GM23338 (cell line): ENCODE data around the gene TMEM86A. TPM values are rescaled to one million over a fixed set of nuclear protein-coding genes. Genes with fewer than 3 reads are reported as not detected.

Experiments
- ATAC-seq: fragments of 200-7000 bp; cut with Tn5 transposase; 3 replicates; pipeline ENCODE4 v1.9.1; 2020
- DNase-seq: peaks from one replicate; pipeline ENCODE4 v3.0.0-alpha.2; 2015; ENCODE audit warnings: low spot score
- H2AFZ ChIP-seq: fragments of 200-600 bp; sonication (generic); 2 replicates; pipeline ENCODE4 v1.8.0; 2016; ENCODE audit warnings: antibody characterized with exemption, mild to moderate bottlenecking, moderate library complexity
- H3F3A ChIP-seq: fragments of 200-600 bp; sonication (generic); replicated peaks from 2 replicates; pipeline ENCODE4 v1.8.0; 2017; ENCODE audit warnings: antibody characterized with exemption, mixed run types, low read depth
- H3K27ac ChIP-seq: fragments of 200-600 bp; sonication (generic); 2 replicates; pipeline ENCODE4 v1.6.1; 2016; ENCODE audit warnings: low read depth
- H3K27me3 ChIP-seq: fragments of 200-600 bp; sonication (generic); 2 replicates; pipeline ENCODE4 v1.8.0; 2016; ENCODE audit warnings: mild to moderate bottlenecking, mixed run types, moderate library complexity; ENCODE audit not compliant: insufficient read depth
- H3K36me3 ChIP-seq: fragments of 200-600 bp; sonication (generic); 2 replicates; pipeline ENCODE4 v1.8.0; 2016; ENCODE audit warnings: mild to moderate bottlenecking; ENCODE audit not compliant: insufficient read depth
- H3K4me1 ChIP-seq: fragments of 200-600 bp; sonication (generic); 2 replicates; pipeline ENCODE4 v1.8.0; 2016; ENCODE audit warnings: mild to moderate bottlenecking, moderate library complexity; ENCODE audit not compliant: insufficient read depth
- H3K4me2 ChIP-seq: fragments of 200-600 bp; sonication (generic); 2 replicates; pipeline ENCODE4 v1.7.1; 2017; ENCODE audit warnings: mixed run types
- H3K4me3 ChIP-seq: fragments of 200-600 bp; sonication (generic); 2 replicates; pipeline ENCODE4 v1.6.1; 2016; ENCODE audit warnings: mixed run types
- H3K79me2 ChIP-seq: fragments of 200-600 bp; sonication (generic); replicated peaks from 2 replicates; pipeline ENCODE4 v1.8.0; 2017; ENCODE audit warnings: mild to moderate bottlenecking; ENCODE audit not compliant: insufficient read depth
- H3K9me2 ChIP-seq: fragments of 200-600 bp; sonication (generic); 2 replicates; pipeline ENCODE4 v1.8.0; 2017; ENCODE audit not compliant: insufficient read depth
- H4K20me1 ChIP-seq: fragments of 200-600 bp; sonication (generic); replicated peaks from 2 replicates; pipeline ENCODE4 v1.8.0; 2017; ENCODE audit warnings: mild to moderate bottlenecking; ENCODE audit not compliant: insufficient read depth
- H3K27ac Mint-ChIP-seq: 2 replicates; pipeline ENCODE4 v1.8.0; 2020; ENCODE audit warnings: inconsistent platforms, mild to moderate bottlenecking, moderate library complexity, mixed read lengths
- H3K27me3 Mint-ChIP-seq: 3 replicates; pipeline ENCODE4 v1.8.0; 2022; ENCODE audit warnings: low read depth, mild to moderate bottlenecking, moderate library complexity, mixed read lengths, inconsistent platforms; ENCODE audit not compliant: insufficient read depth, poor library complexity
- H3K36me3 Mint-ChIP-seq: 3 replicates; pipeline ENCODE4 v1.8.0; 2021; ENCODE audit warnings: low read depth, mild to moderate bottlenecking, inconsistent platforms, moderate library complexity, mixed read lengths
- H3K4me1 Mint-ChIP-seq: 3 replicates; pipeline ENCODE4 v1.8.0; 2020; ENCODE audit warnings: mild to moderate bottlenecking, inconsistent platforms, mixed read lengths
- H3K4me3 Mint-ChIP-seq: 3 replicates; pipeline ENCODE4 v1.8.0; 2021; ENCODE audit warnings: moderate library complexity, mild to moderate bottlenecking, inconsistent platforms, mixed read lengths
- H3K9me3 Mint-ChIP-seq: 3 replicates; pipeline ENCODE4 v1.8.0; 2020; ENCODE audit warnings: moderate library complexity, mild to moderate bottlenecking, inconsistent platforms, mixed read lengths
- CREB1 ChIP-seq: fragments of 250-450 bp; sonication (Bioruptor Pico); IDR thresholded peaks from 2 replicates; pipeline ENCODE4 v1.5.0; 2020; ENCODE audit warnings: low read depth, mild to moderate bottlenecking, moderate library complexity
- EZH2 ChIP-seq: fragments of 200-600 bp; sonication (generic); IDR thresholded peaks from one replicate; pipeline ENCODE4 v1.8.0; 2017; ENCODE audit warnings: antibody characterized with exemption, mild to moderate bottlenecking, low read depth; ENCODE audit not compliant: unreplicated experiment
- EZH2phosphoT487 ChIP-seq: fragments of 200-600 bp; sonication (generic); IDR thresholded peaks from one replicate; pipeline ENCODE4 v1.8.1; 2018; ENCODE audit warnings: antibody characterized with exemption; ENCODE audit not compliant: unreplicated experiment
- JUNB ChIP-seq: IDR thresholded peaks from one replicate; pipeline ENCODE4 v1.6.1; 2016; ENCODE audit warnings: antibody characterized with exemption; ENCODE audit not compliant: unreplicated experiment
- NANOG ChIP-seq: IDR thresholded peaks from 2 replicates; pipeline ENCODE4 v1.6.1; 2016; ENCODE audit warnings: antibody characterized with exemption, borderline replicate concordance
- POLR2AphosphoS5 ChIP-seq: IDR thresholded peaks from 2 replicates; pipeline ENCODE4 v1.6.1; 2016; ENCODE audit warnings: antibody characterized with exemption, low read depth
- STAT1 ChIP-seq: IDR thresholded peaks from one replicate; pipeline ENCODE4 v1.6.1; 2016; ENCODE audit warnings: antibody characterized with exemption; ENCODE audit not compliant: unreplicated experiment
- ZNF114 ChIP-seq: fragments of 250-450 bp; sonication (Bioruptor Pico); IDR thresholded peaks from 2 replicates; pipeline ENCODE4 v1.5.0; 2020; ENCODE audit warnings: mild to moderate bottlenecking, moderate library complexity
- ZNF331 ChIP-seq: fragments of 250-450 bp; sonication (Bioruptor Pico); IDR thresholded peaks from 2 replicates; pipeline ENCODE4 v1.5.0; 2020; ENCODE audit warnings: low read depth, mild to moderate bottlenecking, moderate library complexity
- polyA plus RNA-seq: library from polyadenylated mRNA; unstranded; fragments of >200 nt; fragmentation: Nextera tagmentation; extraction: Ambion mirVana; gene quantifications from 2 replicates; pipeline ENCODE4 v1.2.1, GENCODE V29; 2016
- total RNA-seq: library from RNA; depleted of rRNA; stranded (reverse); fragments of >200 nt; shearing (Covaris generic); gene quantifications from 2 replicates; pipeline ENCODE4 v1.2.3, GENCODE V29; 2014
- TF ChIP-seq, protein P1 (sequence below): IDR thresholded peaks from one replicate; pipeline ENCODE4 v1.6.1; 2018; ENCODE audit warnings: antibody characterized with exemption; ENCODE audit not compliant: unreplicated experiment
- TF ChIP-seq, protein P2 (sequence below), 2 experiments: fragments of 200-600 bp in 1 of 2; sonication (generic) in 1 of 2; conservative IDR thresholded peaks; 2 replicates each; pipeline versions ENCODE4 v1.5.1 to v1.6.1; 2016 to 2017; ENCODE audit warnings: antibody characterized with exemption in 2 of 2, low read depth in 2 of 2, mild to moderate bottlenecking in 2 of 2, moderate library complexity in 1 of 2
- TF ChIP-seq, protein P3 (sequence below): IDR thresholded peaks from 2 replicates; pipeline ENCODE4 v1.6.1; 2016; ENCODE audit warnings: antibody characterized with exemption

TMEM86A gene
- total and polyA plus RNA-seq, 2 experiments from 2014 or later, result 0.45 to 0.91 TPM

DNA sequence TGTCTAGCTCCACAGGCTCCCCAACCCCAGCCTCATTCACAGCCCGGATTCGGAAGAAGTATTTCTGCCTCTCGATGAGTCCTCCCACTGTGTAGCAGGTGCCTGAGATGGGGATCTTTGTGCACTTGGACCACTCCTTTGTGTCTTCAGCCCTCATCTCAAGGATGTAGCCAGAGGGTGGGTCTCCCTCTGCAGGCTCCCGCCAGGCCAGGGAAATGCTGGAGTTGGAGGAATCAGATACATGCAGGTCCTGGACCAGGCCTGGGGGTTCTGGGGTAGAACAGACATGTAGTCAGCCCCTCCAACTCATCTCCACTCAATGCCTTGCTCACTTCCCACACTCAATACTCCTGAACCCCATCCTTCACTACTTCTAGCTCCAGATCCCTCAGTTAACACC lies 10.8 kb downstream of the TMEM86A start:
- Histone ChIP-seq H3F3A (no peaks in the 10 kb centered on the region), H3K79me2 (no peaks in the 10 kb centered on the region), H3K4me1 (peaks cover 10% of the 10 kb centered on the region; the same call in 1 of the 2 replicates), H3K9me2 (no peaks in the 10 kb centered on the region), H3K4me3 (no peak overlapping the region), H3K36me3 (no peaks in the 10 kb centered on the region), H3K27me3 (peaks cover 11% of the 10 kb centered on the region), H2AFZ (no peak overlapping the region), H4K20me1 (no peaks in the 10 kb centered on the region), H3K27ac (no peak overlapping the region), H3K4me2 (no peak overlapping the region)
- Mint-ChIP-seq H3K4me3 (no peak overlapping the region), H3K36me3 (no peaks in the 10 kb centered on the region), H3K27me3 (peaks cover 8% of the 10 kb centered on the region), H3K9me3 (no peaks in the 10 kb centered on the region), H3K27ac (no peak overlapping the region), H3K4me1 (peaks cover 7% of the 10 kb centered on the region; the same call in 1 of the 3 replicates)
- no peak for DNase-seq
- TF ChIP-seq ZNF331 (CRISPR knock-in tag), result no peak
- TF ChIP-seq JUNB, result no peak
- TF ChIP-seq ZNF114 (CRISPR knock-in tag), result no peak
- TF ChIP-seq, protein P1, sequence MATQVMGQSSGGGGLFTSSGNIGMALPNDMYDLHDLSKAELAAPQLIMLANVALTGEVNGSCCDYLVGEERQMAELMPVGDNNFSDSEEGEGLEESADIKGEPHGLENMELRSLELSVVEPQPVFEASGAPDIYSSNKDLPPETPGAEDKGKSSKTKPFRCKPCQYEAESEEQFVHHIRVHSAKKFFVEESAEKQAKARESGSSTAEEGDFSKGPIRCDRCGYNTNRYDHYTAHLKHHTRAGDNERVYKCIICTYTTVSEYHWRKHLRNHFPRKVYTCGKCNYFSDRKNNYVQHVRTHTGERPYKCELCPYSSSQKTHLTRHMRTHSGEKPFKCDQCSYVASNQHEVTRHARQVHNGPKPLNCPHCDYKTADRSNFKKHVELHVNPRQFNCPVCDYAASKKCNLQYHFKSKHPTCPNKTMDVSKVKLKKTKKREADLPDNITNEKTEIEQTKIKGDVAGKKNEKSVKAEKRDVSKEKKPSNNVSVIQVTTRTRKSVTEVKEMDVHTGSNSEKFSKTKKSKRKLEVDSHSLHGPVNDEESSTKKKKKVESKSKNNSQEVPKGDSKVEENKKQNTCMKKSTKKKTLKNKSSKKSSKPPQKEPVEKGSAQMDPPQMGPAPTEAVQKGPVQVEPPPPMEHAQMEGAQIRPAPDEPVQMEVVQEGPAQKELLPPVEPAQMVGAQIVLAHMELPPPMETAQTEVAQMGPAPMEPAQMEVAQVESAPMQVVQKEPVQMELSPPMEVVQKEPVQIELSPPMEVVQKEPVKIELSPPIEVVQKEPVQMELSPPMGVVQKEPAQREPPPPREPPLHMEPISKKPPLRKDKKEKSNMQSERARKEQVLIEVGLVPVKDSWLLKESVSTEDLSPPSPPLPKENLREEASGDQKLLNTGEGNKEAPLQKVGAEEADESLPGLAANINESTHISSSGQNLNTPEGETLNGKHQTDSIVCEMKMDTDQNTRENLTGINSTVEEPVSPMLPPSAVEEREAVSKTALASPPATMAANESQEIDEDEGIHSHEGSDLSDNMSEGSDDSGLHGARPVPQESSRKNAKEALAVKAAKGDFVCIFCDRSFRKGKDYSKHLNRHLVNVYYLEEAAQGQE, result no peak
- no peak for TF ChIP-seq POLR2AphosphoS5
- no peak for TF ChIP-seq NANOG
- no peak for TF ChIP-seq CREB1
- TF ChIP-seq, protein P2, sequence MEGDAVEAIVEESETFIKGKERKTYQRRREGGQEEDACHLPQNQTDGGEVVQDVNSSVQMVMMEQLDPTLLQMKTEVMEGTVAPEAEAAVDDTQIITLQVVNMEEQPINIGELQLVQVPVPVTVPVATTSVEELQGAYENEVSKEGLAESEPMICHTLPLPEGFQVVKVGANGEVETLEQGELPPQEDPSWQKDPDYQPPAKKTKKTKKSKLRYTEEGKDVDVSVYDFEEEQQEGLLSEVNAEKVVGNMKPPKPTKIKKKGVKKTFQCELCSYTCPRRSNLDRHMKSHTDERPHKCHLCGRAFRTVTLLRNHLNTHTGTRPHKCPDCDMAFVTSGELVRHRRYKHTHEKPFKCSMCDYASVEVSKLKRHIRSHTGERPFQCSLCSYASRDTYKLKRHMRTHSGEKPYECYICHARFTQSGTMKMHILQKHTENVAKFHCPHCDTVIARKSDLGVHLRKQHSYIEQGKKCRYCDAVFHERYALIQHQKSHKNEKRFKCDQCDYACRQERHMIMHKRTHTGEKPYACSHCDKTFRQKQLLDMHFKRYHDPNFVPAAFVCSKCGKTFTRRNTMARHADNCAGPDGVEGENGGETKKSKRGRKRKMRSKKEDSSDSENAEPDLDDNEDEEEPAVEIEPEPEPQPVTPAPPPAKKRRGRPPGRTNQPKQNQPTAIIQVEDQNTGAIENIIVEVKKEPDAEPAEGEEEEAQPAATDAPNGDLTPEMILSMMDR (conservative IDR thresholded peaks at IDR 0.05; ENCODE audit: low read depth in 2 of 2), result no peak
- no peak for TF ChIP-seq EZH2phosphoT487
- no peak for TF ChIP-seq EZH2
- ATAC-seq, result no peak

DNA sequence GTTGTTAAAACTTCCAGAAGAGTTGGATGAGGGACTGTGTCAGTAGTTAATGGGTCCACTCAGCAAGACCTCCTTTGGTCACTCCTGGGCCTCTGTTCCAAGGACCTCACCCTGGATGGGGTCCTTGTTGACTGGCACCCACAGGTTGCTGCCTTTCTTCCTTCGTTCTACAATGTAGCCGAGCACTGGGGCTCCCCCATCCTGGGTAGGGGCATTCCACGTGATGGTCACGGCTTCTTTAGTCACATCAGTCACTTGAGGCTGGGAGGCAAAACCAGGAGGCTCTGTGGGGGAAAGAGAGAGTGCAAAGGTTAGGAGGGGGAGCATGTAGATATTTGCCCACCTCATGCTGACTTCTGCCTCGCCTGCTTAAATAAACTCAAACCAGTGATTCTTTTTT lies 12.0 kb downstream of the TMEM86A start:
- H3K36me3 ChIP-seq, result no peaks in the 10 kb centered on the region
- H3K27ac ChIP-seq, result no peak overlapping the region
- no peaks in the 10 kb centered on the region for H3K4me1 Mint-ChIP-seq
- H2AFZ ChIP-seq, result no peak overlapping the region
- H3K4me3 ChIP-seq, result no peak overlapping the region
- H4K20me1 ChIP-seq, result no peaks in the 10 kb centered on the region
- ATAC-seq, result no peak
- no peaks in the 10 kb centered on the region for H3K79me2 ChIP-seq
- H3K4me3 Mint-ChIP-seq, result no peak overlapping the region
- H3K27ac Mint-ChIP-seq, result no peak overlapping the region
- H3K27me3 Mint-ChIP-seq, result peaks cover 10% of the 10 kb centered on the region
- no peak overlapping the region for H3K4me2 ChIP-seq
- peaks cover 5% of the 10 kb centered on the region; the same call in 1 of the 2 replicates for H3K4me1 ChIP-seq
- 0 out of 2 replicates have a peak, but pooled peaks cover under 1% of the 10 kb centered on the region for H3K27me3 ChIP-seq
- no peaks in the 10 kb centered on the region for H3K36me3 Mint-ChIP-seq
- DNase-seq, result no peak
- H3F3A ChIP-seq, result no peaks in the 10 kb centered on the region
- H3K9me2 ChIP-seq, result no peaks in the 10 kb centered on the region
- H3K9me3 Mint-ChIP-seq, result no peaks in the 10 kb centered on the region
- TF ChIP-seq, protein P3, sequence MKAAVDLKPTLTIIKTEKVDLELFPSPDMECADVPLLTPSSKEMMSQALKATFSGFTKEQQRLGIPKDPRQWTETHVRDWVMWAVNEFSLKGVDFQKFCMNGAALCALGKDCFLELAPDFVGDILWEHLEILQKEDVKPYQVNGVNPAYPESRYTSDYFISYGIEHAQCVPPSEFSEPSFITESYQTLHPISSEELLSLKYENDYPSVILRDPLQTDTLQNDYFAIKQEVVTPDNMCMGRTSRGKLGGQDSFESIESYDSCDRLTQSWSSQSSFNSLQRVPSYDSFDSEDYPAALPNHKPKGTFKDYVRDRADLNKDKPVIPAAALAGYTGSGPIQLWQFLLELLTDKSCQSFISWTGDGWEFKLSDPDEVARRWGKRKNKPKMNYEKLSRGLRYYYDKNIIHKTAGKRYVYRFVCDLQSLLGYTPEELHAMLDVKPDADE, result no peak
- no peak for TF ChIP-seq STAT1
- no peak for TF ChIP-seq EZH2
- TF ChIP-seq ZNF114 (CRISPR knock-in tag), result no peak
- TF ChIP-seq NANOG, result no peak
- TF ChIP-seq CREB1, result no peak
- no peak for TF ChIP-seq EZH2phosphoT487
- no peak for TF ChIP-seq POLR2AphosphoS5
- no peak for TF ChIP-seq JUNB
- TF ChIP-seq, protein P1, result no peak
